NT2/D1 (cell line): ENCODE results near the gene ZSWIM6.
"Not testable (repeated sequence)": the region's sequence is repeated elsewhere in the genome, so short reads cannot be mapped to it uniquely, and the experiment has no call there.

Source experiments
- DNase-seq: peaks from one replicate; pipeline ENCODE4 v3.0.0-alpha.2; 2011; ENCODE audit warnings: low read depth, low spot score
- H3K27me3 ChIP-seq: 2 replicates; pipeline ENCODE4 v1.6.0; 2011; ENCODE audit warnings: mild to moderate bottlenecking; ENCODE audit not compliant: insufficient read length, insufficient read depth
- H3K36me3 ChIP-seq: 2 replicates; pipeline ENCODE4 v1.6.1; 2011; ENCODE audit warnings: mild to moderate bottlenecking, low read length, mixed read lengths; ENCODE audit not compliant: insufficient read depth, insufficient read length
- H3K4me1 ChIP-seq: 2 replicates; pipeline ENCODE4 v1.5.1; 2011; ENCODE audit not compliant: insufficient read depth, insufficient read length
- H3K4me3 ChIP-seq: 2 replicates; pipeline ENCODE4 v1.5.1; 2011; ENCODE audit warnings: low read depth; ENCODE audit not compliant: insufficient read length
- H3K9ac ChIP-seq: 2 replicates; pipeline ENCODE4 v1.6.0; 2011; ENCODE audit warnings: low read depth; ENCODE audit not compliant: insufficient read length
- H3K9me3 ChIP-seq: 2 replicates; pipeline ENCODE4 v1.5.1; 2011; ENCODE audit warnings: mild to moderate bottlenecking, low read length; ENCODE audit not compliant: insufficient read depth
- SUZ12 ChIP-seq: IDR thresholded peaks from 2 replicates; pipeline ENCODE4 v1.6.1; 2011; ENCODE audit not compliant: insufficient read length, insufficient read depth; ENCODE audit errors: extremely low read depth
- YY1 ChIP-seq: IDR thresholded peaks from 2 replicates; pipeline ENCODE4 v1.6.1; 2011; ENCODE audit not compliant: insufficient read length, insufficient read depth
- ZNF274 ChIP-seq: IDR thresholded peaks from 2 replicates; pipeline ENCODE4 v1.6.1; 2011; ENCODE audit warnings: mild to moderate bottlenecking, low read depth, low read length

The ZSWIM6 gene

DNA sequence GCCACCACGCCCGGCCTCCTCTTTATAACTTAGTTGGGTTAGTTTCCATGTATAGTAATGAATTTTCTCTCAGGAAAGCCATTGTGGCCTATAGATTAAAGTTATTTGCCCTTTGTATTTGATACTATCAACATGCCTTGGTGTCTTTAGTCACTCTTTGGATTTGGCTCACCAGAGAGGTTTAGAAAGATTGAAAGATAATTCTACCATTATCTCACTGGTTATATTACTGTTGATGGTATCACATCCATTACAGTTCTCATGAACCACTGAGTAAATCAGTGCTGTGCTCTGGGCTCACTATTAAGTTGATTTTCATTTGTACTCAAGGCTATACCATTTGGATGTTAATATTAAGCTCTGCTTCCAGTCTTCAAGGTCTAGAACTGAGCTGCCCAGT lies 87.0 kb downstream of the ZSWIM6 start:
- Histone ChIP-seq H3K27me3 (no peaks in the 10 kb centered on the region), H3K36me3 (no peaks in the 10 kb centered on the region), H3K9ac (no peak overlapping the region), H3K4me1 (no peaks in the 10 kb centered on the region), H3K9me3 (no peaks in the 10 kb centered on the region), H3K4me3 (no peak overlapping the region)
- no peak for TF ChIP-seq SUZ12
- no peak for TF ChIP-seq YY1
- TF ChIP-seq ZNF274: no peak
- no peak for DNase-seq

DNA sequence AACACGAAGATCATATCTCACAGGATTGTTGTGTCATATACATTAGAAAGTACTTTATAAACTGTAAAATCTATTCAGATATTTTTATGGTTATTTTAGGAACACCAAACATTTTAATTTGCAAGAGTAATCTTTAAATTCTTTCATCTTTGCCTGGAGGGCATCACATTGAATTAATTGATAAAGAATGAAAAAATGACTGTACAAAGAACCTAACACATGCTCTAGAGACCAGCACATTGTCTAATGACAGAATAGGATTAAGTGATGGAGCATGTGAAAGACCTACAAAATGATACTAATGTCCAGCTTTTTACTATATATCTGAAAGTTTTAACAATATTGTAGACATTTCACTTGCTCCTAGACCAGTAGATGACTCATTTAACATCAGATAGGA lies 88.0 kb downstream of the ZSWIM6 start:
- Histone ChIP-seq H3K36me3 (no peaks in the 10 kb centered on the region), H3K4me3 (no peak overlapping the region), H3K9me3 (no peaks in the 10 kb centered on the region), H3K27me3 (no peaks in the 10 kb centered on the region), H3K9ac (no peak overlapping the region), H3K4me1 (no peaks in the 10 kb centered on the region)
- TF ChIP-seq ZNF274 (no peak), SUZ12 (no peak), YY1 (no peak)
- no peak for DNase-seq

DNA sequence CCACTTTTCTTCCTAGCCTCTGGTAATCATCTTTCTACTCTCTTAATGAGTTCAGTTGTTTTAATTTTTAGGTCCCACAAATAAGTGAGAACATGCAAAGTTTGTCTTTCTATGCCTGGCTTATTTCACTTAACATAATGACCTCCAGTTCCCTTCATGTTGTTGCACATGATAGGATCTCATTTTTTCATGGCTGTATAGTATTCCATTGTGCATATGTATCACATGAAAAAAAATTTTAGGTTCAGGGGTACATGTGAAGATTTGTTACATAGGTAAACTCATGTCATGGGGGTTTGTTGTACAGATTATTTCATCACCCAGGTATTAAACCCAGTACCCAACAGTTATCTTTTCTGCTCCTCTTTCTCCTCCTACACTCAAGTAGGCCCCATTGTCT lies 89.2 kb downstream of the ZSWIM6 start:
- DNase-seq, H3K36me3 ChIP-seq, H3K9me3 ChIP-seq, H3K9ac ChIP-seq, H3K27me3 ChIP-seq, H3K4me1 ChIP-seq, H3K4me3 ChIP-seq: not testable (repeated sequence)

DNA sequence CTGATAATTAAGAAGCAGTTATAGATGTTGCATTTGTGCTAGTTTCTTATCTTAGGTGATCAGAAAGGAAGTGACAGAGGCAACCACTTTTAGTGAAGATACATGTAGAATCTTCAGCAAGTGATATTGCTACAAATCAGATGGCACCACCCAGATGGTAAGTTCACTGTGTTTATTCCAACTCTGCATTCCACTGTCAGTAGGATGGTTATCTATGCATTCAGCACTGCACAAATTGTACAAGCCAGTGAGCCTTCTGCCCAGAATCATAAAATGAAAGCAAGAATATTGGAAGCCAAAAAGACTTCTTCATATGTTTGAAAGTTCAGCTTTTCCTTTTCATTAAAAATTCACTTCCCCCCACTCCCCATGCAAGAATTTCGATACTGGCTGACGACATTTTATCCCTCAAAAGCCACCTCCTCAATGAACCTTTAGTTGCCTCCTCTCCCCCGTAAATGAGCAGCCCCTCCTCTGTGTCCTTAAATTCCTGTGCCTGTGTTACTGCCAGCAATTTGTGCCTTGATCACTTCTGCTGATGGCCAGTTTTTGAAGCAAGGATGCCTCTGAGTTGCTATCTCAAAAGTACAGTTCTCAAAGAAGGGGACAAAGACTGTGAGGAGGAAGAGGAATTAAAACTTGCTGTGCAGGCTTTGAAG lies 91.6 kb downstream of the ZSWIM6 start:
- Histone ChIP-seq H3K27me3 (no peaks in the 10 kb centered on the region), H3K4me1 (no peaks in the 10 kb centered on the region), H3K9me3 (no peaks in the 10 kb centered on the region), H3K9ac (no peak overlapping the region), H3K36me3 (no peaks in the 10 kb centered on the region), H3K4me3 (no peak overlapping the region)
- DNase-seq: no peak
- TF ChIP-seq SUZ12 (no peak), YY1 (no peak), ZNF274 (no peak)

DNA sequence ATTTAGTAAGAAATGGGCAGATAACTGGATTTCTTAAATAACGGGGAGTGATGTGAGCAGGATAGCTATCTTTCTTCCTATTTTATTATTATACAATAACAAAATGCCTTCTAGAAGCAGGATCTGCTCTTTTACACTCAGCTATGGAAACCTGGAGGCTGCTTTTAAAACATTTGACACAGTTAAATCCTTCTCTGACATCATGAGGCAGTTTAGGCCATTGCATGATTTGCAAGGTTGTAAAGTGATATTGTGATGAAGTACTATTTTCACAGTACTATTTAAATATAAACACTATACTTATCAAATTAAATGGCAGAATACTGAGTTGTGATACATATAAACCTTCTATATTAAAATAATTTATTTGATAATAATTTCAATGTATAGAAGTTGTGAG lies 93.9 kb downstream of the ZSWIM6 start:
- Histone ChIP-seq H3K4me1 (no peaks in the 10 kb centered on the region), H3K27me3 (no peaks in the 10 kb centered on the region), H3K36me3 (no peaks in the 10 kb centered on the region), H3K4me3 (no peak overlapping the region), H3K9me3 (no peaks in the 10 kb centered on the region), H3K9ac (no peak overlapping the region)
- no peak for TF ChIP-seq YY1
- TF ChIP-seq SUZ12: no peak
- no peak for TF ChIP-seq ZNF274
- DNase-seq: no peak

DNA sequence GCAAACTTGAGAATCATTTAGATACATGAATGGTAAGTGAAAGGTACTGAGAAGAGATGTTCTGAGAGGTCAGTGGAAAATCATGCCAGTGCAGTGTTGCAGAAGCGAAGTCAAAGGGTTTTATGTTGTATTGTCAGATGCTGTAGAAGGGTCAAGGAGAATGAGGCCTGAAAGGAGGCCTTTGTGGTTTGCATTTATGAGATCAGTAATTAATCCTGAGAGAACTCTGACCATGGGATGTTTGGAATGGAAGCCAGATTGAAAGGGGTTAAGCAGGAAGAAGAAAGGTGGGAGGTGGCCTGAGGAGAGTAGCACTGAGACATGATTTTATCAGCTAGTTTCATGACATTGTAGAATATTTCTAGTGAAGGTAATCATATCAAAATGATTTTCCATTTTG lies 97.8 kb downstream of the ZSWIM6 start:
- H3K9me3 ChIP-seq: no peaks in the 10 kb centered on the region
- no peak for TF ChIP-seq ZNF274
- no peak for TF ChIP-seq SUZ12
- TF ChIP-seq YY1: no peak
- no peaks in the 10 kb centered on the region for H3K4me1 ChIP-seq
- H3K9ac ChIP-seq: no peak overlapping the region
- H3K27me3 ChIP-seq: no peaks in the 10 kb centered on the region
- no peak for DNase-seq
- H3K36me3 ChIP-seq: no peaks in the 10 kb centered on the region
- H3K4me3 ChIP-seq: no peak overlapping the region

DNA sequence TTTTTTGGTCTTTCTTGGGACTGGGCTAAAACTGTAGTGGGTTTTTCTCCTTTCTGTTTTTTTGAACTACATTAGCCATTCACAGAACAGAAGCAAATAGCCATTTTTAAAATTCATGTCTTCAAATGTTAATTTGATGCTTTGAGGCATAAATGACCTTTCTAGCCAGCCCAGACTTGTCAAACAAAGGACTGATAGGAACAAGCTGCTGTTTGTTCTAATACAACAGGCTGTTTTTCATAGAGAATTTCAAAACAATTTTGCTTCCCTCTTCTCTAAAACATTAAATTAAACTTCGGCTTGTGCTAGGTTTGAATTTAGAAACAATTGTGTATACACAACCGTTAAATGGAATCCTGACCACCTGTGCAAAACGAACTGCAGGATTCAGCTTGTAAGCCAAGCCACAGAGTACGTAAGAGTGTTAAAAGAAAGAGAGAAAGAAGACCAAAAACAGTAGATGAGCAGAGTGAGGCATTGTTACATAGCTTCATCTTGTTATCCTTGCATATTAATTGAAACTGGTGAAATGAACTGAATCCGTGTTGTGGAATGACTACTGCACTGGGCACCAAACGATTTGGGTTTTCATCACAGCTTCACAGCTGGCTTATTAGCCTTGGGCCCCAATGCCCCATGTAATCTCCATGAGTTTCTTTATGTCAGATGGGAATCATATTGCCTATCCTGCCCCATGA lies 100.0 kb downstream of the ZSWIM6 start:
- H3K4me1 ChIP-seq: no peaks in the 10 kb centered on the region
- H3K9ac ChIP-seq: no peak overlapping the region
- no peaks in the 10 kb centered on the region for H3K9me3 ChIP-seq
- H3K4me3 ChIP-seq: no peak overlapping the region
- TF ChIP-seq YY1: no peak
- TF ChIP-seq ZNF274: no peak
- TF ChIP-seq SUZ12: no peak
- H3K27me3 ChIP-seq: no peaks in the 10 kb centered on the region
- H3K36me3 ChIP-seq: no peaks in the 10 kb centered on the region
- DNase-seq: no peak
